Keratinocyte (primary cell): ENCODE results near the gene CRACR2B.

Source experiments
- EZH2 ChIP-seq: IDR thresholded peaks from one replicate; pipeline ENCODE4 v1.6.1; 2012; ENCODE audit warnings: inconsistent platforms, mild to moderate bottlenecking, low read length, moderate library complexity
- TF ChIP-seq, protein P1 (sequence below), 3 experiments: IDR thresholded peaks in 1 of 3; conservative IDR thresholded peaks in 1 of 3; optimal IDR thresholded peaks in 1 of 3; 2 replicates in 2 of 3; 3 replicates in 1 of 3; pipeline versions ENCODE3 to v1.5.1; 2011; ENCODE audit warnings: low read length in 3 of 3, mild to moderate bottlenecking in 3 of 3, moderate library complexity in 2 of 3, control low read depth in 1 of 3, inconsistent platforms in 1 of 3; ENCODE audit not compliant: insufficient read depth in 2 of 3; ENCODE audit errors: extremely low read depth in 1 of 3

DNA sequence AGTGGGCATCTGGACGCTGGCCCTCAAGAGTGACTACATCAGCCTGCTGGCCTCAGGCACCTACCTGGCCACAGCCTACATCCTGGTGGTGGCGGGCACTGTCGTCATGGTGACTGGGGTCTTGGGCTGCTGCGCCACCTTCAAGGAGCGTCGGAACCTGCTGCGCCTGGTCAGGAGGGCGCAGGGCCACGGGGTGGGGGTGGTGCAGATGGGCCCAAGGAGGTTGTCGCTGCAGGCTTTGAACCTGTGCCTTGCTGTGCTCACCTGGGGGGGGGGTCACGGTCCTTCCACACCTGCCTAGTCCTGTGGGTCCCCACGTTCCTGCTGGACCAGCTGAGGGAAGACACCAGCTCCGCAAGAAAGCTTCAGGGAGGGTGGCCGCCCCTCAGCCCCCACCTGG lies 8.6 kb downstream of the CRACR2B start:
- TF ChIP-seq, protein P1, sequence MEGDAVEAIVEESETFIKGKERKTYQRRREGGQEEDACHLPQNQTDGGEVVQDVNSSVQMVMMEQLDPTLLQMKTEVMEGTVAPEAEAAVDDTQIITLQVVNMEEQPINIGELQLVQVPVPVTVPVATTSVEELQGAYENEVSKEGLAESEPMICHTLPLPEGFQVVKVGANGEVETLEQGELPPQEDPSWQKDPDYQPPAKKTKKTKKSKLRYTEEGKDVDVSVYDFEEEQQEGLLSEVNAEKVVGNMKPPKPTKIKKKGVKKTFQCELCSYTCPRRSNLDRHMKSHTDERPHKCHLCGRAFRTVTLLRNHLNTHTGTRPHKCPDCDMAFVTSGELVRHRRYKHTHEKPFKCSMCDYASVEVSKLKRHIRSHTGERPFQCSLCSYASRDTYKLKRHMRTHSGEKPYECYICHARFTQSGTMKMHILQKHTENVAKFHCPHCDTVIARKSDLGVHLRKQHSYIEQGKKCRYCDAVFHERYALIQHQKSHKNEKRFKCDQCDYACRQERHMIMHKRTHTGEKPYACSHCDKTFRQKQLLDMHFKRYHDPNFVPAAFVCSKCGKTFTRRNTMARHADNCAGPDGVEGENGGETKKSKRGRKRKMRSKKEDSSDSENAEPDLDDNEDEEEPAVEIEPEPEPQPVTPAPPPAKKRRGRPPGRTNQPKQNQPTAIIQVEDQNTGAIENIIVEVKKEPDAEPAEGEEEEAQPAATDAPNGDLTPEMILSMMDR (optimal IDR thresholded peaks at IDR 0.05 in 1 of 3, IDR thresholded peaks at IDR 0.05 in 1 of 3, conservative IDR thresholded peaks at IDR 0.05 in 1 of 3; ENCODE audit: extremely low read depth in 1 of 3, insufficient read depth in 2 of 3, low read length in 3 of 3), result no peak
- TF ChIP-seq EZH2, result no peak
